ENCODE data around the gene CBR4. TPM values are rescaled to one million over a fixed set of nuclear protein-coding genes. Genes with fewer than 3 reads are reported as not detected.
"Not testable (repeated sequence)": the region's sequence is repeated elsewhere in the genome, so short reads cannot be mapped to it uniquely, and the experiment has no call there.

Gene CBR4
- total RNA-seq, 2 donors from 2014 or later: 11.6 to 13.1 TPM

DNA sequence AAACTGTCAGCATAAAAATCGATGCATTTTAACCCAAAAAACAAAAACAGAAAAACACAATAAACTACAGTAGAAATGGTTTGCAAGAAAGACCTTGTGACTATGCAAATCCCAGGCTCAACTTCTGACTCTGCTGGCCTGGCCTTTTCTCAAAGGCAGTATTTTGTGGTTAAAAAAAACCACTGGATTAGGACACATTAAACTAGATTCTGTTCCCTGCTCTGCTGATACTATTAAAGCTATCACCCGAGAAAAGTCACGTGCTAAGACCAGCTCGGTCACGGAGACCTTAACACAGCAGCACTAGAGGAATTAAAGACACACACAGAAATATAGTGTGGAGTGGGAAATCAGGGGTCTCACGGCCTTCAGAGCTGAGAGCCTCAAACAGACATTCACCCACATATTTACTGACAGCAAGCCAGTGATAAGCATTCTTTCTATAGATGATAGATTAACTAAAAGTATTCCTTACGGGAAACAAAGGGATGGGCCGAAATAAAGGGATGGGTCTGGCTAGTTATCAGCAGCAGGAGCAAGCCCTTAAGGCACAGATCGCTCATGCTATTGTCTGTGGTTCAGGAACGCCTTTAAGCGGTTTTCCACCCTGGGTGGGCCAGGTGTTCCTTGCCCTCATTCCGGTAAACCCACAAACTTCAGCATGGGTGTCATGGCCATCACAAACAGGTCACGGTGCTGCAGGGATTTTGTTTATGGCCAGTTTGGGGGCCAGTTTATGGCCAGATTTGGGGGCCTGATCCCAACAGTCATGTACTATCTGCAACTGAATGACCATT, 16.1 kb downstream of the CBR4 start:
- Histone ChIP-seq H3K9me3 (no peaks in the 10 kb centered on the region), H3K36me3 (no peaks in the 10 kb centered on the region), H3K4me1 (ENCODE audit: control insufficient read depth in 1 of 2, low read depth in 2 of 2) (no peaks in the 10 kb centered on the region), H3K27ac (no peak overlapping the region), H3K27me3 (replicated peaks; ENCODE audit: insufficient read depth) (no peaks in the 10 kb centered on the region), H3K4me3 (no peak overlapping the region)
- DNase-seq (ENCODE audit: low spot score): no peak
- TF ChIP-seq, protein P1, sequence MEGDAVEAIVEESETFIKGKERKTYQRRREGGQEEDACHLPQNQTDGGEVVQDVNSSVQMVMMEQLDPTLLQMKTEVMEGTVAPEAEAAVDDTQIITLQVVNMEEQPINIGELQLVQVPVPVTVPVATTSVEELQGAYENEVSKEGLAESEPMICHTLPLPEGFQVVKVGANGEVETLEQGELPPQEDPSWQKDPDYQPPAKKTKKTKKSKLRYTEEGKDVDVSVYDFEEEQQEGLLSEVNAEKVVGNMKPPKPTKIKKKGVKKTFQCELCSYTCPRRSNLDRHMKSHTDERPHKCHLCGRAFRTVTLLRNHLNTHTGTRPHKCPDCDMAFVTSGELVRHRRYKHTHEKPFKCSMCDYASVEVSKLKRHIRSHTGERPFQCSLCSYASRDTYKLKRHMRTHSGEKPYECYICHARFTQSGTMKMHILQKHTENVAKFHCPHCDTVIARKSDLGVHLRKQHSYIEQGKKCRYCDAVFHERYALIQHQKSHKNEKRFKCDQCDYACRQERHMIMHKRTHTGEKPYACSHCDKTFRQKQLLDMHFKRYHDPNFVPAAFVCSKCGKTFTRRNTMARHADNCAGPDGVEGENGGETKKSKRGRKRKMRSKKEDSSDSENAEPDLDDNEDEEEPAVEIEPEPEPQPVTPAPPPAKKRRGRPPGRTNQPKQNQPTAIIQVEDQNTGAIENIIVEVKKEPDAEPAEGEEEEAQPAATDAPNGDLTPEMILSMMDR (IDR thresholded peaks at IDR 0.05): no peak
- no peak for ATAC-seq (ENCODE audit: insufficient number of reproducible peaks, low FRiP score, low read depth)

DNA sequence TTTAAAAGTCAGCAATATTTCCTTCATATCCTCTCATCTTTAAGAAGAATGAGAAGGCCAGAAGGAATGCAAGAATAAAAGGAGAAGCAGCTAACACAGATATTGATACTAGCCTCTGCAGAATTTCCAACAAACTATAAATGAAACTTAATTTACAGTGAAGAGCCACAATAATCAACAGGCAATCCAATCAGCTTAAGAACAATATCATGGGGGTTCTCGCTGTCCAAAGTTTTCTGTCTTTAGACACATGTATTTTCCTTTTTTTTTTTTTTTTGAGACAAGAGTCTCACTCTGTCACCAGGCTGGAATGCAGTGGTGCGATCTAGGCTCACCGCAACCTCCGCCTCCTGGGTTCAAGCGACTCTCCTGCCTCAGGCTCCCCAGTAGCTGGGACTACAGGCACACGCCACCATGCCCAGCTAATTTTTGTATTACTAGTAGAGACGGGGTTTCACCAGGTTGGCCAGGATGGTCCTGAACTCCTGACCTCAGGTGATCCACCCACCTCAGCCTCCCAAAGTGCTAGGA, 17.0 kb downstream of the CBR4 start:
- H3K27ac ChIP-seq; H3K27me3 ChIP-seq (replicated peaks; ENCODE audit: insufficient read depth); H3K36me3 ChIP-seq; ATAC-seq (ENCODE audit: insufficient number of reproducible peaks, low FRiP score, low read depth); H3K4me1 ChIP-seq (ENCODE audit: control insufficient read depth in 1 of 2, low read depth in 2 of 2); H3K4me3 ChIP-seq; DNase-seq (ENCODE audit: low spot score); H3K9me3 ChIP-seq: not testable (repeated sequence)

DNA sequence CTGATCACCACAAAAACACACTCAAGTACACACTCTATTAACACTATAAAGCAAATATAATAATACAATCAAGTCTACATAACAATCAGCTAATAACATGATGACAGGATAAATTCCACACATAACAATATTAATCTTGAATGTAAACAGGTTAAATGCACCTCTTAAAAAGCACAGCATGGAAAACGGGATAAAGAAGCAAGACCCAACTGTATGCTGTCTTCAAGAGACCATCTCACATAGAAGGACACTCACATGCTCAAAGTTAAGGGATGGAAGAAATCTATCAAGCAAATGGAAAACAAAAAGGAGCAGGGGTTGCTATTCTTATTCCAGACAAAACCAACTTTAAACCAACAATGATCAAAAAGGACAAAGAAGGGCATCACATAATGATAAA, 28.1 kb downstream of the CBR4 start:
- TF ChIP-seq, protein P1 (IDR thresholded peaks at IDR 0.05): no peak
- ATAC-seq (ENCODE audit: insufficient number of reproducible peaks, low FRiP score, low read depth) (no peak), DNase-seq (ENCODE audit: low spot score) (no peak)
- Histone ChIP-seq H3K4me1 (ENCODE audit: control insufficient read depth in 1 of 2, low read depth in 2 of 2) (no peaks in the 10 kb centered on the region), H3K4me3 (no peak overlapping the region), H3K9me3 (peaks cover 17% of the 10 kb centered on the region), H3K27me3 (replicated peaks; ENCODE audit: insufficient read depth) (no peaks in the 10 kb centered on the region), H3K36me3 (peaks cover 14% of the 10 kb centered on the region), H3K27ac (no peak overlapping the region)

DNA sequence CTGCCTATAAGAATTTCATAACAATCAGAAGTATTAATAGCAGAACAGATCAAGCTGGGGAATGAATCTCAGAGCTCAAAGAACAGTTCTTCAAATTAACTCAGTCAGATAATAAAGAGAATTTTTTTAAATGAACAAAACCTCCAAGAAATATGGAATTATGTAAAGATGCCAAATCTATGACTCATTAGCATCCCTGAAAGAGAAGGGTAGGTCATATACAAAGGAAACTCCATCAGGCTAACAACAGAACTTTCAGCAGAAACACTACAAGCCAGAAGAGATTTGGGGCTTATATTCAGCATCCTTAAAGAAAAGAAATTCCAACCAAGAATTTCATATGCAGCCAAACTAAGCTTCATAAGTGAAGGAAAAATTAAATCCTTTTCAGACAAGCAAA, 28.6 kb downstream of the CBR4 start:
- H3K27me3 ChIP-seq (replicated peaks; ENCODE audit: insufficient read depth): no peaks in the 10 kb centered on the region
- ATAC-seq (ENCODE audit: insufficient number of reproducible peaks, low FRiP score, low read depth) (no peak), DNase-seq (ENCODE audit: low spot score) (no peak)
- TF ChIP-seq, protein P1 (IDR thresholded peaks at IDR 0.05): no peak
- peaks cover 15% of the 10 kb centered on the region for H3K36me3 ChIP-seq
- H3K4me1 ChIP-seq (ENCODE audit: control insufficient read depth in 1 of 2, low read depth in 2 of 2): no peaks in the 10 kb centered on the region
- peaks cover 17% of the 10 kb centered on the region for H3K9me3 ChIP-seq
- no peak overlapping the region for H3K4me3 ChIP-seq
- no peak overlapping the region for H3K27ac ChIP-seq

DNA sequence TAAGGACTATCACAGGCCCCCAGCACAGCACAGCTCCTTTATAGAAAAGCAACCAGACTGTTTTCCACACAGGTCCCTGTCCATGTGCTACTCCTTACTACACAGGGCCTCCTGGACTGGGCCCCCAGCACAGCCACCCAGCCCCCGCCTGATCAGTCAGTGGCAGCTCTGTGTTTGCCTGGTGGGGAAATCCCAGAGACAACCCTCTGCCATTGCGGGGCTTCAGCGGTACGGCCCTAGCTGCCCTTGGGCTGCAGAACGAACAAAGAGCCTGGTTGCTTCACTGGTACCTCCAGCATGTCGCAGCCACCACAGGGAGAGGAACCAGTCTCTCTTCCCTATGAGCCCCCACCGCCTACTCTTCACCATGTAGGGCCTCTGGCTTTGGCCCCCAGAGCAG, 30.7 kb downstream of the CBR4 start:
- Histone ChIP-seq H3K27ac (no peak overlapping the region), H3K4me3 (no peak overlapping the region), H3K4me1 (ENCODE audit: control insufficient read depth in 1 of 2, low read depth in 2 of 2) (no peaks in the 10 kb centered on the region), H3K9me3 (peaks cover 23% of the 10 kb centered on the region), H3K27me3 (replicated peaks; ENCODE audit: insufficient read depth) (no peaks in the 10 kb centered on the region), H3K36me3 (peaks cover 16% of the 10 kb centered on the region)
- TF ChIP-seq, protein P1 (IDR thresholded peaks at IDR 0.05): no peak
- ATAC-seq (ENCODE audit: insufficient number of reproducible peaks, low FRiP score, low read depth): no peak
- no peak for DNase-seq (ENCODE audit: low spot score)
